KG1 (cell line): ENCODE results near the gene SMARCC2.
"Not testable (repeated sequence)": the region's sequence is repeated elsewhere in the genome, so short reads cannot be mapped to it uniquely, and the experiment has no call there.

Experiments
- DNase-seq: peaks from one replicate; lab custom pipeline; 2025; lab: John Stamatoyannopoulos, UW

SMARCC2 gene

DNA sequence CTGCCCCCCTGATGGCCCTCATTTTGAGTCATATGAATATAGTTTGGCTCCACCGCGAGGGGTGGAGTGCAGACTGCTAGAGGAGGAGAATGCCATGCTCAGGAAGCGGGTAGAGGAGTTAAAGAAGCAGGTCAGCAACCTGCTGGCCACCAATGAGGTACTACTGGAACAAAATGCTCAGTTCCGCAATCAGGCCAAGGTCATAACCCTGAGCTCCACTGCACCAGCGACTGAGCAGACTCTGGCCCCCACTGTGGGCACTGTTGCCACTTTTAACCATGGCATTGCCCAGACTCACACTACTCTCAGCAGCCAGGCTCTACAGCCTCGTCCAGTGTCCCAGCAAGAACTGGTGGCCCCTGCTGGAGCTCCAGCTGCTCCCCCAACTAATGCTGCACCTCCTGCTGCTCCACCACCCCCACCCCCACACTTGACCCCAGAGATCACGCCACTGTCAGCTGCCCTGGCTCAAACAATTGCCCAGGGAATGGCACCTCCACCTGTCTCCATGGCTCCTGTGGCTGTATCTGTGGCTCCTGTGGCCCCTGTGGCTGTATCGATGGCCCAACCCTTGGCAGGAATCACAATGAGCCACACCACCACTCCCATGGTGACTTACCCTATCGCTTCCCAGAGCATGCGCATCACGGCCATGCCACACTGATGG lies 67.9 kb downstream of the SMARCC2 start:
- no peak for DNase-seq

DNA sequence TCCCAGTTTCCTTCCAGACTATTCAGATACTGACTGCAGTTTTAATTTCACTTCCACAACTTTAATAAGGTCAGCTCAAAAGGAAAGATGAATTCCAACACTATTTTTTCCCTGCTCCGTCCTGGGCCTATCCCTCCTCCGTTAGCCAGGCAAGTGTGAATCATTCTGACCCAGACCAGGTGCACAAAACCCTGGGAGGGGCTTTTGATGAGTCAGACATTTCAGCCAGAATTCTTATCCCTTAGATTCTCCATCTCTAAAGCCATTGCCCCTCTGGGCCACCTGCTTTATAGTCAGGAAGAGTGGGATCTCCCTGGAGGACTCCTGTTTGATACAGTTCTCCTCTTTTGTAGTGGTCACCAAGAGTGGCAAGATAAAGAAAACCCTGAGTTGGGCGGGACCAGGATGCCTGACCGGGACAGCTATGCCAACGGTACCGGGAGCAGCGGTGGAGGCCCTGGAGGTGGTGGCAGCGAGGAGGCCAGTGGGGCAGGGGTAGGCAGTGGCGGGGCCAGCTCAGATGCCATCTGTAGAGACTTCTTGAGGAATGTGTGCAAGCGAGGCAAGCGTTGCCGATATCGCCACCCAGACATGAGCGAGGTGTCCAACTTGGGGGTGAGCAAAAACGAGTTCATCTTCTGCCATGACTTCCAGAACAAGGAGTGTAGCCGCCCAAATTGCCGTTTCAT lies 69.0 kb downstream of the SMARCC2 start:
- DNase-seq = no peak

DNA sequence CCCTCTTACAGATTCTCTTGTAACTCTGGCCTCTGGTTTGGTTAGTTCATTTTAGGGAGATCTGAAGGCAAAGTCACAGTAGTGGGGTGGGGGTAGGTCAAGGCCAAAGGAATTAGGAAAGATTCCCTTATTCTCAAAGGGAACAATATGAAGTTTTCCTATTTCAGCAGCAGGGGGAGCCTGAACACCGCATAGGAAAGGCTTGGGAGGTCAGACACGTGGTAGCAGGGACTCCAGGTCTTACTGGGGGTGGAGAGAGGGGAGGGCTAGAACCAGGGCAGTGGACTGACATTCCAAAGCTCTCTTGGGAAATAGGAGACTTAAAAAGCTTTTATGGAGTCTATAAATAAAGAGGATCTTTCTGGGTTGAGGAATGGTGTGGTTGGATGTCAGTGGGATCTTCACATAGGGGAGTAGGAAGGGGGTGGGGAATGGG lies 69.9 kb downstream of the SMARCC2 start:
- no peak for DNase-seq

DNA sequence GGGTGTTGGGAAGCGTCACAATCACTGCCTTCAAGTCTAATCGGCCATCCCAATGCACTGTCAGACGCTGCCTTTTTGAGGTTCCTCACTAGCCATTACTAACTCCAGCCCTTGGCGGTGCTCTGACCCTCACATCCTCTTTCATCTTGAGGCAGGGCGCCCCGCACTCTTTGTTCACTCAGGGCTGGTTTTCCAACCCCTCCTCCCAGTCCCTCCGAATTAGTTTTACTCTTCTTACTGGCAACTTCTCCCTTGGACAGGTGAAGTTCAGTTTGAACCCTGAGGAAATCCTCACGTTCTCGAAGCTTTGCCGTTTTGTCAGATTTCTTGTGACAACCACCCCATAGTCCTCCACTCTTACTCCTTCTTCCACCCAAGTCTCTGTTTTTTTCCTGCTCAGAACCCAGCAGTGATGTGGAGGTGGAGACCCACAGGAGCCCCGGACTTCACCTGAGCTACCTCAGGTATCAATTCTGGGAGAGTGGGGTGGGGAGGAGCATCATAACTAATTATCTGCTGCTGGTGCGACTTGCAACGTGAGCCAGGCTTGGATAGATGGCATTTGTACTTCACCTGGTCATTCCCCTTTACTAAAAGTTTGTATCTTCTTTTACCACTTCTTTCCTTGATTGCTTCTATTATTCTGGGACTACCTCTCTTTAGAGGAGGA lies 70.5 kb downstream of the SMARCC2 start:
- no peak for DNase-seq

DNA sequence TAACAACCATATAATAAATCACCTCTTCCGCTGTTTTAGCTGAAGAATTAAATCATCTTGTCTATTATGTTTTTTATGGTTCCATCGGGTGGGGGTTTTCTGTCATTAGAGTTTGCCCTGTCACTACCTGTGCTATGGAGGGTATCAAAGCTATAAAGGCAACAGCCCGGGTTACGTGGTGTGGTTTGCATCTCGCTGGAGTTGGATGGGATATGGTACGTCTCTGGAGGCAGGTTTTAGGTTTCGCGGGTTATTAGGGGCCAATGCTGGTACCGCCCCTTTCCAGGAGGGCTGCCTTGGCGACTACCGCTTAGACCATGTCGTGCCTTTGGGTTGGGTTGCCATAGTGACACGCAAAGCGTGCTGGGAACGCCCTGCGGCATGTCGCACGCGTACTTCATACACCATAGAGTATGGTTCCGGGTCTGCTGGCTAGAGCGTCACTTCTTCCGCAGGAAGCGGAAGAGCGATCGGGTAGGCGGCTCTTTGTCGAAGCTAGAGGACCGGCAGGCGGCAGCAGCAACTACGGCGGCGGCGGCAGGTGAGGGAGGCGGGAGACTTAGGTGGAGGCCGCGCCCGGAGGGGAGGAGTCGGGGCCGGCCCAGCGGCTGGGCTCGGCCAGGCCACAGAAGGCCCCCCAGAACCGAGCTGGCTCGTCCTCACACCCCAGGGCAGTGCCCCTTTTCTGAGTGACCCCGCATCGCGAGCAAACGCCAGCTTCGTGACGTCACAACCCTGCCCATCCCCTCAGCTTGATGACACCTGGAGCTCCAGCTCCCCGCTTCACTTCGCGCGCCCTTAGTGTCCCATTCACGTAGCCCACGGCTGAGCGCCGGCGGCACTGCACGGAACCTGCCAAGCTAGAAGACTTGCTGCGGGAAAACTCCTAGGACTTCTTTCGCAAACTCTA lies 71.2 kb downstream of the SMARCC2 start, which contains the start of gene ZC3H10:
TSS of gene ZC3H10 (plus strand) at position 489 of the 910 bp plus-strand sequence. CDS start 2,297 bp downstream, outside the sequence.
- peak; percentile 72 for DNase-seq

DNA sequence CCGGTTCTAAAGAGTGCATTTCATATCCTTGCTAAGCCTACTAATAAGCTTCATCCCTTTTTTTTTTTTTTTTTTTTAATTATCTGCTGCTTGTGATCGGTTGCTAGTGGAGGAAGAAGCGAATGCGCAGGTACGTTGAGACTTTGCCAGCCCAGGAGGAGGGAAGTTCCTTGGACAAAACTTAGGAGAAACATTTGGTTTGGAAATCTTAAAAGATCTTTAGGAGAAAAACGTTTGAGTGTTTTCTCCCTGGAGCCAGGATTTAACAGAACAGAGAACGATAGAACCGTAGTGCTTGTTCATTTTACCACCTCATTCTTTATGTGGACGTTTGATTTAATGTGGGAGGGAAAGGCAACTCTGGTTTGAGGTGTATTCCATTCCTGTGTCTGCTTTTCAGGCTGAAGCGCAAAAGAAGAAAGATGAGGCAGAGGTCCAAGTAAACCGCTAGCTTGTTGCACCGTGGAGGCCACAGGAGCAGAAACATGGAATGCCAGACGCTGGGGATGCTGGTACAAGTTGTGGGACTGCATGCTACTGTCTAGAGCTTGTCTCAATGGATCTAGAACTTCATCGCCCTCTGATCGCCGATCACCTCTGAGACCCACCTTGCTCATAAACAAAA lies 72.1 kb downstream of the SMARCC2 start:
- DNase-seq = not testable (repeated sequence)

DNA sequence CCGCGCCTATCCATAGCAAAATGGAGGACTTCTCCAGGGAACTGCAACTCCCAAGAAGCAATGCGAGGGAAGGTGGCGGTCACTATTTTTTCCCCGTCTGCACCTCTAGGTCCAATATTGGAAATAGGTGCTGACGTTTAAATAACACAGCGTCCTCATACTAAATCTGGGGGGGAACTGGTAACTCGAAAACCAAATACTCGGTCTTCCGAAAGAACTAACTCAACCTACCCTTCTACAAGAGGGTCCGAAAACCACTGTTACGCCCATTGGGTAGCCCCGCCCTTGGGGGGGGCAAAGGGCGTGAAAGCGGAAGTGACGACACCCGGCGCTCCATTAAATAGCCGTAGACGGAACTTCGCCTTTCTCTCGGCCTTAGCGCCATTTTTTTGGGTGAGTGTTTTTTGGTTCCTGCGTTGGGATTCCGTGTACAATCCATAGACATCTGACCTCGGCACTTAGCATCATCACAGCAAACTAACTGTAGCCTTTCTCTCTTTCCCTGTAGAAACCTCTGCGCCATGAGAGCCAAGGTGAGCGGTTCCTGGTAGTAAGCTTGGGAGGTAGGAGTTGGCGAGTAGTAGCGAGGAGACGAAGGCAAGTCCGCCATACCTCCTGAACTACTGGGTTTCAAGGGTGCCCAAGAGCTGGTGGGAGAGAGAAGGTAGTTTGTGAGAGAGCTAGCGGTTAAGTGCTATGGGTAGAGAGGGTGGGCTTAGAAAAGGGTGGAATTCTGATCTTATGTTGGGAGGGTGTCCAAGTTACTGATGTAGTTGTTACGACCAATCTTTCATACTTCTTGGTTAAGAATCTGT lies 72.8 kb downstream of the SMARCC2 start, which contains the start of gene RPL41:
TSS of gene RPL41 (plus strand) at position 367 of the 815 bp plus-strand sequence.
- DNase-seq = peak; percentile 64

DNA sequence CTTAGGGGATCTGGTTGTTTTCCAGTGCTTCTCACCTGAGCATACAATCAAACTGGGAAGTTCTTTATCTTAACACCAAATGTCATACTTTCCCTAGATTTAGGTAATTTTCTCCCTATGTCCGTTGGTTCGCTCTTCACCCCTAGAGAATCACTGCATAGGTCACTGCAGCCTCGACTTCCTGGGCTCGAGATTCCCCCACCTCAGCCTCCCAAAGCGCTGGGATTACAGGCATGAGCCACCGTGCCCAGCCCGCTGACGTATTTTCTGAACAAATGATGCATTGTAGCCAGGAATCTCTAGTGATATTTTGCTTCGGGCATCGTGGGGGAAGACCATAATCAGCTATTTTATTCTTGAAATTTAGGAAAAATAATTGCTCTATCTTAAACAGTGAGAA lies 74.0 kb downstream of the SMARCC2 start:
- DNase-seq = no peak

DNA sequence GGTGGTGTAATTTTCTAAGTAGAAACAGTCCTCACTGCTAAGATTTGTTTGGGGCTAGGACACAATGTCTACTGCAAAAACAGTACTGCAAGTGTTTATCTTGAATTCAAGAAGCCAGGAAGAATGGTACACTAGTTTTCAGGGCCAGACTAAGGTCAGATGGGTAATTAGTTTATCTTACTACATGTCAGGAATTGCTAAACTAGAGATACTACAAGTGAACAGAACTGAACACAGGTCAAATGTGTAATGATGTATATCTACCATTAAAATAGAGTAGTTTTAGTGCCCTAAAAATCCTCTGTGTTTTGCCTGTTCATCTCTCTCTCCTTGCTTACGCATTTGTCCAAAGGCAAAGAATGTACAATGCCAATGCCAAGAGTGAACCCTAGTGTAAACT lies 75.2 kb downstream of the SMARCC2 start:
- DNase-seq = no peak
